ENCODE results near the gene OR6B1. TPM values are rescaled to one million over a fixed set of nuclear protein-coding genes. Genes with fewer than 3 reads are reported as not detected.

Gene OR6B1
- total RNA-seq, 2 donors from 2014 or later = not detected

- Mint-ChIP-seq H3K27me3 (peaks cover 0 to 16% of the 10 kb centered on the region in 2 donors), H3K4me3 (no peak overlapping the region), H3K4me1 (ENCODE audit: low read depth in 2 of 2) (no peaks in the 10 kb centered on the region), H3K27ac (no peak overlapping the region), H3K9me3 (peaks cover 7% of the 10 kb centered on the region), H3K36me3 (peaks cover 14% of the 10 kb centered on the region)
- DNase-seq (ENCODE audit: low spot score) (no peak), ATAC-seq (no peak)
Observed at GRCh38 chr7:144011458-144012230, 11.5 kb downstream of the OR6B1 start.

GRCh38 chr7:144018065-144018464 lies 17.9 kb downstream of the OR6B1 start:
- H3K4me1 Mint-ChIP-seq (ENCODE audit: low read depth in 2 of 2) = no peaks in the 10 kb centered on the region
- no peaks in the 10 kb centered on the region for H3K36me3 Mint-ChIP-seq
- DNase-seq (ENCODE audit: low spot score) = no peak
- ATAC-seq = no peak
- no peaks in the 10 kb centered on the region for H3K9me3 Mint-ChIP-seq
- H3K27ac Mint-ChIP-seq = no peak overlapping the region
- H3K4me3 Mint-ChIP-seq = no peak overlapping the region
- H3K27me3 Mint-ChIP-seq = peaks cover 5 to 22% of the 10 kb centered on the region in 2 donors

GRCh38 chr7:144019457-144019856 lies 19.3 kb downstream of the OR6B1 start:
- H3K36me3 Mint-ChIP-seq = no peaks in the 10 kb centered on the region
- H3K27ac Mint-ChIP-seq = no peak overlapping the region
- H3K27me3 Mint-ChIP-seq = peaks cover 5 to 22% of the 10 kb centered on the region in 2 donors
- H3K9me3 Mint-ChIP-seq = no peaks in the 10 kb centered on the region
- H3K4me1 Mint-ChIP-seq (ENCODE audit: low read depth in 2 of 2) = no peaks in the 10 kb centered on the region
- ATAC-seq = no peak
- DNase-seq (ENCODE audit: low spot score) = no peak
- no peak overlapping the region for H3K4me3 Mint-ChIP-seq

GRCh38 chr7:144020340-144020739 lies 20.2 kb downstream of the OR6B1 start:
- H3K9me3 Mint-ChIP-seq = no peaks in the 10 kb centered on the region
- no peak overlapping the region for H3K27ac Mint-ChIP-seq
- peaks cover 5 to 15% of the 10 kb centered on the region in 2 donors for H3K27me3 Mint-ChIP-seq
- no peaks in the 10 kb centered on the region for H3K36me3 Mint-ChIP-seq
- H3K4me3 Mint-ChIP-seq = no peak overlapping the region
- H3K4me1 Mint-ChIP-seq (ENCODE audit: low read depth in 2 of 2) = no peaks in the 10 kb centered on the region
- DNase-seq (ENCODE audit: low spot score) (no peak), ATAC-seq (no peak)

GRCh38 chr7:144022169-144022568 lies 22.0 kb downstream of the OR6B1 start:
- ATAC-seq (no peak), DNase-seq (ENCODE audit: low spot score) (no peak)
- no peaks in the 10 kb centered on the region for H3K36me3 Mint-ChIP-seq
- H3K9me3 Mint-ChIP-seq = no peaks in the 10 kb centered on the region
- H3K27ac Mint-ChIP-seq = no peak overlapping the region
- no peaks in the 10 kb centered on the region for H3K4me1 Mint-ChIP-seq (ENCODE audit: low read depth in 2 of 2)
- H3K4me3 Mint-ChIP-seq = no peak overlapping the region
- H3K27me3 Mint-ChIP-seq = peaks cover 7 to 23% of the 10 kb centered on the region in 2 donors

GRCh38 chr7:144023171-144023827 lies 23.2 kb downstream of the OR6B1 start:
- Mint-ChIP-seq H3K27me3 (peaks cover 8 to 30% of the 10 kb centered on the region in 2 donors), H3K27ac (no peak overlapping the region), H3K4me3 (no peak overlapping the region), H3K4me1 (ENCODE audit: low read depth in 2 of 2) (no peaks in the 10 kb centered on the region), H3K9me3 (no peaks in the 10 kb centered on the region), H3K36me3 (no peaks in the 10 kb centered on the region)
- no peak for ATAC-seq
- no peak for DNase-seq (ENCODE audit: low spot score)

- ATAC-seq (peak; percentile 31 to 43), DNase-seq (ENCODE audit: low spot score) (no peak)
- H3K4me1 Mint-ChIP-seq (ENCODE audit: low read depth in 2 of 2) = no peaks in the 10 kb centered on the region
- H3K9me3 Mint-ChIP-seq = no peaks in the 10 kb centered on the region
- no peak overlapping the region for H3K4me3 Mint-ChIP-seq
- H3K27me3 Mint-ChIP-seq = peaks cover 5 to 23% of the 10 kb centered on the region in 2 donors
- no peaks in the 10 kb centered on the region for H3K36me3 Mint-ChIP-seq
- H3K27ac Mint-ChIP-seq = no peak overlapping the region
Observed at GRCh38 chr7:144024213-144024612, 24.1 kb downstream of the OR6B1 start.

GRCh38 chr7:144026203-144026883 lies 26.2 kb downstream of the OR6B1 start:
- no peaks in the 10 kb centered on the region for H3K9me3 Mint-ChIP-seq
- H3K4me1 Mint-ChIP-seq (ENCODE audit: low read depth in 2 of 2) = no peaks in the 10 kb centered on the region
- H3K27me3 Mint-ChIP-seq = peaks cover 5 to 15% of the 10 kb centered on the region in 2 donors
- H3K27ac Mint-ChIP-seq = no peak overlapping the region
- DNase-seq (ENCODE audit: low spot score) (no peak), ATAC-seq (no peak)
- H3K4me3 Mint-ChIP-seq = no peak overlapping the region
- no peaks in the 10 kb centered on the region for H3K36me3 Mint-ChIP-seq

- Mint-ChIP-seq H3K36me3 (no peaks in the 10 kb centered on the region), H3K4me1 (ENCODE audit: low read depth in 2 of 2) (no peaks in the 10 kb centered on the region), H3K9me3 (no peaks in the 10 kb centered on the region), H3K27me3 (peaks cover 5 to 15% of the 10 kb centered on the region in 2 donors), H3K27ac (no peak overlapping the region), H3K4me3 (no peak overlapping the region)
- ATAC-seq (no peak), DNase-seq (ENCODE audit: low spot score) (no peak)
Observed at GRCh38 chr7:144027070-144027469, 26.9 kb downstream of the OR6B1 start.

- ATAC-seq (no peak), DNase-seq (ENCODE audit: low spot score) (no peak)
- Mint-ChIP-seq H3K4me3 (no peak overlapping the region), H3K9me3 (no peaks in the 10 kb centered on the region), H3K27me3 (peaks cover 11 to 15% of the 10 kb centered on the region in 2 donors), H3K27ac (no peak overlapping the region), H3K4me1 (ENCODE audit: low read depth in 2 of 2) (no peaks in the 10 kb centered on the region), H3K36me3 (no peaks in the 10 kb centered on the region)
Observed at GRCh38 chr7:144027974-144028373, 27.9 kb downstream of the OR6B1 start.

- no peaks in the 10 kb centered on the region for H3K4me1 Mint-ChIP-seq (ENCODE audit: low read depth in 2 of 2)
- no peak overlapping the region for H3K4me3 Mint-ChIP-seq
- H3K27ac Mint-ChIP-seq = no peak overlapping the region
- no peaks in the 10 kb centered on the region for H3K9me3 Mint-ChIP-seq
- no peak for ATAC-seq
- no peaks in the 10 kb centered on the region for H3K36me3 Mint-ChIP-seq
- H3K27me3 Mint-ChIP-seq = peaks cover 12 to 15% of the 10 kb centered on the region in 2 donors
- no peak for DNase-seq (ENCODE audit: low spot score)
Observed at GRCh38 chr7:144028547-144028946, 28.4 kb downstream of the OR6B1 start.

- DNase-seq (ENCODE audit: low spot score) = no peak
- Mint-ChIP-seq H3K36me3 (no peaks in the 10 kb centered on the region), H3K4me1 (ENCODE audit: low read depth in 2 of 2) (no peaks in the 10 kb centered on the region), H3K27ac (no peak overlapping the region), H3K27me3 (peaks cover 11 to 15% of the 10 kb centered on the region in 2 donors), H3K4me3 (no peak overlapping the region), H3K9me3 (peaks cover 3% of the 10 kb centered on the region)
- ATAC-seq = no peak
Observed at GRCh38 chr7:144032516-144032915, 32.4 kb downstream of the OR6B1 start.

GRCh38 chr7:144032985-144033709 lies 33.0 kb downstream of the OR6B1 start:
- Mint-ChIP-seq H3K27ac (no peak overlapping the region), H3K4me3 (no peak overlapping the region)

More at GRCh38 chr7:144032985-144033709, 33.0 kb downstream of the OR6B1 start:
- Mint-ChIP-seq H3K36me3 (no peaks in the 10 kb centered on the region), H3K9me3 (peaks cover 3% of the 10 kb centered on the region), H3K27me3 (peaks cover 12 to 13% of the 10 kb centered on the region in 2 donors), H3K4me1 (ENCODE audit: low read depth in 2 of 2) (no peaks in the 10 kb centered on the region)
- ATAC-seq (no peak), DNase-seq (ENCODE audit: low spot score) (no peak)

Data from natural killer cell treated with Interleukin-12 subunit alpha and Interleukin-12 subunit beta and Interleukin-15 and Interleukin-18, amount 100 ng/mL, for 72 hours (primary cell).